CD14-positive monocyte (primary cell): ENCODE data around the gene ANKRD28. TPM values are rescaled to one million over a fixed set of nuclear protein-coding genes. Genes with fewer than 3 reads are reported as not detected.
A peak's percentile ranks its signal among the peaks of the same experiment; 100 is the strongest.

ENCODE experiments used
- DNase-seq, 3 donors: peaks; one replicate each; pipeline ENCODE4 v3.0.0-alpha.2; 2011 to 2022
- H2AFZ ChIP-seq: 2 replicates; pipeline ENCODE4 v1.6.0; 2012; ENCODE audit warnings: mild to moderate bottlenecking, low read depth, low read length, inconsistent platforms; ENCODE audit not compliant: insufficient read depth, poor library complexity, severe bottlenecking
- H3K27ac ChIP-seq, 2 donors: 1 replicate in 1 of 2; 2 replicates in 1 of 2; pipeline ENCODE4 v1.5.1; 2012 to 2013; ENCODE audit warnings: low read length in 2 of 2, control low read depth in 1 of 2, inconsistent platforms in 1 of 2, low read depth in 1 of 2, mild to moderate bottlenecking in 1 of 2
- H3K27me3 ChIP-seq, 2 donors: one replicate each; pipeline versions ENCODE4 v1.6.0 to v1.6.1; 2011 to 2013; ENCODE audit warnings: low read length in 2 of 2; ENCODE audit not compliant: control insufficient read depth in 2 of 2, insufficient read depth in 2 of 2
- H3K36me3 ChIP-seq, 2 donors: replicated peaks in 1 of 2; 1 replicate in 1 of 2; 2 replicates in 1 of 2; pipeline versions ENCODE4 v1.5.1 to v1.6.1; 2012 to 2013; ENCODE audit warnings: low read length in 2 of 2, control low read depth in 1 of 2, inconsistent platforms in 1 of 2, mild to moderate bottlenecking in 1 of 2; ENCODE audit not compliant: insufficient read depth in 2 of 2, control insufficient read depth in 1 of 2
- H3K4me1 ChIP-seq, 2 donors: 1 replicate in 1 of 2; 2 replicates in 1 of 2; pipeline versions ENCODE4 v1.5.1 to v1.6.1; 2012 to 2013; ENCODE audit warnings: low read length in 2 of 2, control low read depth in 1 of 2, inconsistent platforms in 1 of 2, mild to moderate bottlenecking in 1 of 2, moderate library complexity in 1 of 2; ENCODE audit not compliant: insufficient read depth in 2 of 2, control insufficient read depth in 1 of 2
- H3K4me2 ChIP-seq: replicated peaks from 2 replicates; pipeline ENCODE3; 2012; ENCODE audit warnings: low read length, moderate library complexity, mild to moderate bottlenecking; ENCODE audit not compliant: poor library complexity, severe bottlenecking; ENCODE audit errors: extremely low read depth
- H3K4me3 ChIP-seq, 3 experiments: fragments of 200-600 bp in 1 of 3; sonication (generic) in 1 of 3; replicated peaks in 1 of 3; 1 replicate in 2 of 3; 2 replicates in 1 of 3; pipeline ENCODE4 v1.5.1; 2011 to 2013; ENCODE audit warnings: low read length in 3 of 3, mild to moderate bottlenecking in 3 of 3, control low read depth in 2 of 3, low read depth in 2 of 3, inconsistent platforms in 1 of 3, moderate library complexity in 1 of 3
- H3K79me2 ChIP-seq: 2 replicates; pipeline ENCODE4 v1.6.0; 2012; ENCODE audit warnings: mild to moderate bottlenecking, control low read depth, inconsistent platforms, low read length, moderate library complexity; ENCODE audit not compliant: insufficient read depth
- H3K9ac ChIP-seq: 2 replicates; pipeline ENCODE4 v1.6.0; 2017; ENCODE audit warnings: low read length, mild to moderate bottlenecking; ENCODE audit not compliant: insufficient read depth, poor library complexity, severe bottlenecking
- H3K9me3 ChIP-seq, 2 donors: replicated peaks in 1 of 2; 1 replicate in 1 of 2; 2 replicates in 1 of 2; pipeline versions ENCODE4 v1.5.1 to v1.6.1; 2012 to 2013; ENCODE audit warnings: low read length in 2 of 2, control low read depth in 1 of 2; ENCODE audit not compliant: control insufficient read depth in 1 of 2, insufficient read depth in 1 of 2
- H4K20me1 ChIP-seq: 2 replicates; pipeline ENCODE4 v1.6.0; 2012; ENCODE audit warnings: mild to moderate bottlenecking, low read length, control low read depth, moderate library complexity; ENCODE audit not compliant: insufficient read depth
- H3K27ac Mint-ChIP-seq, 7 donors: one replicate each; pipeline ENCODE4 v1.8.0; 2020; ENCODE audit warnings: mild to moderate bottlenecking in 7 of 7, mixed read lengths in 7 of 7, moderate library complexity in 6 of 7, inconsistent platforms in 2 of 7
- H3K27me3 Mint-ChIP-seq, 3 donors: one replicate each; pipeline ENCODE4 v1.8.0; 2021 to 2022; ENCODE audit warnings: low read depth in 3 of 3, mild to moderate bottlenecking in 3 of 3, mixed read lengths in 3 of 3, moderate library complexity in 3 of 3, inconsistent platforms in 1 of 3
- H3K36me3 Mint-ChIP-seq, 2 donors: one replicate each; pipeline ENCODE4 v1.8.0; 2020; ENCODE audit warnings: mixed read lengths in 2 of 2, inconsistent platforms in 1 of 2, mild to moderate bottlenecking in 1 of 2
- H3K4me1 Mint-ChIP-seq: one replicate; pipeline ENCODE4 v1.8.0; 2020; ENCODE audit warnings: mild to moderate bottlenecking, mixed read lengths
- H3K4me3 Mint-ChIP-seq, 2 donors: one replicate each; pipeline ENCODE4 v1.8.0; 2020; ENCODE audit warnings: mild to moderate bottlenecking in 2 of 2, mixed read lengths in 2 of 2, moderate library complexity in 1 of 2
- H3K9me3 Mint-ChIP-seq, 7 donors: one replicate each; pipeline ENCODE4 v1.8.0; 2020 to 2022; ENCODE audit warnings: mixed read lengths in 7 of 7, mild to moderate bottlenecking in 6 of 7, moderate library complexity in 6 of 7, inconsistent platforms in 2 of 7
- WGBS: methylation state at CpG from one replicate; pipeline ENCODE4 v1.1.5; 2013; ENCODE audit warnings: missing lambda C conversion rate; ENCODE audit not compliant: insufficient coverage; 5-methylcytosine and 5-hydroxymethylcytosine counted together
- intact Hi-C, 2 donors: fragments of 100-400 bp; cut with micrococcal nuclease; formaldehyde crosslinking; loops; one replicate each; pipeline versions ENCODE4 v1.15.0 to v1.15.1; 2023
- polyA plus RNA-seq, 3 donors: library from polyadenylated mRNA; depleted of rRNA in 1 of 3; unstranded in 2 of 3; stranded (reverse) in 1 of 3; fragments of 300-500 nt in 2 of 3; fragments of >200 nt in 1 of 3; fragmentation: Illumina TruSeq in 2 of 3; gene quantifications; 1 replicate in 2 of 3; 2 replicates in 1 of 3; pipeline ENCODE4 v1.2.3, GENCODE V29; 2012 to 2021
- TF ChIP-seq, protein P1 (sequence below): fragments of 200-600 bp; IDR thresholded peaks from one replicate; pipeline ENCODE4 v1.8.0; 2022; ENCODE audit warnings: antibody characterized with exemption, mild to moderate bottlenecking

ANKRD28 gene
- polyA plus RNA-seq, 3 donors: 5.9 to 11.5 (median 7.9) TPM

DNA sequence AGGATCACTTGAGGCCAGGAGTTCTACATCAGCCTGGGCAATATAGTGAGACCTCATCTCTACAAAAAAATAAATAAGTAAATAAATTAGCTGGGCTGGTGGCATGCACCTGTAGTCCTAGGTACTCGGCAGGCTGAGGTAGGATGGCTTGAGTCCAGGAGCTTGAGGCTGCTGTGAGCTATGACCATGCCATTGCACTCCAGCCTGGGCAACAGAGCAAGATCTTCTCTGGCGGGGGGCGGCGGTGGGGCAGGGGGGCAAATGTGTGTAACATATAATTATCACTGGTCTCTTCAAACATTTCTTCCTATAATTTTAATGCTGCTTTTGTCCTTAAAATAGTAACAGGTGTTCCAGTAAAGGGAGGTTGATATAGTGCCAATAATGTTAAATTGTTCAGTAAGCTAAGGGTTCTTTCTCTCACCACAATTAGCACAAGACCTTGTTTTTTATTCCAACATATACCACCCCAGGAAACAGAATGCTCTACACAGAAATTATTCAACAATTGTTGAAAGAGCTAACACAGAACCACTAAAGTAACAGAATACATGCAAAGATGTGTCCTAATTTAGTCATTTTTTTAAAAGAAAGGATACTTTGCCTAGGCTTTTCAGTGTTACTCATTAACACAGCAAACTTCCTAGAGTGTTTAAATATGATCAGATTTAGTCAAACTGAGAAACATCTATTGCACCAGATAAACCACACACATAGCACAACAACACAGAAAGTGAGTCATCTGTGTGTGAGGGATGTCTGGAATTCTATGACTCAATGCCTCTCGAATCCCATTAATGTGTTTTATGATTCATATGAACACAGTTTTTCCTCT, 29.1 kb downstream of the ANKRD28 start:
- Mint-ChIP-seq H3K4me3 (no peak overlapping the region), H3K4me1 (peaks cover 18% of the 10 kb centered on the region), H3K9me3 (no peaks in the 10 kb centered on the region), H3K27me3 (no peaks in the 10 kb centered on the region), H3K36me3 (peaks cover 2 to 3% of the 10 kb centered on the region in 2 donors), H3K27ac (peak overlapping the region; percentile 20 to 92 (median 73))
- intact Hi-C loops: no loop called here
- no peaks in the 10 kb centered on the region for H3K9me3 ChIP-seq
- no peaks in the 10 kb centered on the region for H3K36me3 ChIP-seq
- peak; percentile 72 to 93 (median 92) for DNase-seq
- H3K4me2 ChIP-seq: no peak overlapping the region
- no peaks in the 10 kb centered on the region for H4K20me1 ChIP-seq
- WGBS: 100% methylated on average over 1 of the region's 5 CpGs
- no peak overlapping the region for H3K9ac ChIP-seq
- H3K79me2 ChIP-seq: no peaks in the 10 kb centered on the region
- H3K4me1 ChIP-seq: peaks cover 5 to 10% of the 10 kb centered on the region in 2 donors
- no peak overlapping the region for H3K4me3 ChIP-seq
- H3K27ac ChIP-seq: peak overlapping the region in 1 of 2 donors; percentile 52
- no peaks in the 10 kb centered on the region for H3K27me3 ChIP-seq
- TF ChIP-seq, protein P1, sequence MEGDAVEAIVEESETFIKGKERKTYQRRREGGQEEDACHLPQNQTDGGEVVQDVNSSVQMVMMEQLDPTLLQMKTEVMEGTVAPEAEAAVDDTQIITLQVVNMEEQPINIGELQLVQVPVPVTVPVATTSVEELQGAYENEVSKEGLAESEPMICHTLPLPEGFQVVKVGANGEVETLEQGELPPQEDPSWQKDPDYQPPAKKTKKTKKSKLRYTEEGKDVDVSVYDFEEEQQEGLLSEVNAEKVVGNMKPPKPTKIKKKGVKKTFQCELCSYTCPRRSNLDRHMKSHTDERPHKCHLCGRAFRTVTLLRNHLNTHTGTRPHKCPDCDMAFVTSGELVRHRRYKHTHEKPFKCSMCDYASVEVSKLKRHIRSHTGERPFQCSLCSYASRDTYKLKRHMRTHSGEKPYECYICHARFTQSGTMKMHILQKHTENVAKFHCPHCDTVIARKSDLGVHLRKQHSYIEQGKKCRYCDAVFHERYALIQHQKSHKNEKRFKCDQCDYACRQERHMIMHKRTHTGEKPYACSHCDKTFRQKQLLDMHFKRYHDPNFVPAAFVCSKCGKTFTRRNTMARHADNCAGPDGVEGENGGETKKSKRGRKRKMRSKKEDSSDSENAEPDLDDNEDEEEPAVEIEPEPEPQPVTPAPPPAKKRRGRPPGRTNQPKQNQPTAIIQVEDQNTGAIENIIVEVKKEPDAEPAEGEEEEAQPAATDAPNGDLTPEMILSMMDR: no peak
- H2AFZ ChIP-seq: no peak overlapping the region

DNA sequence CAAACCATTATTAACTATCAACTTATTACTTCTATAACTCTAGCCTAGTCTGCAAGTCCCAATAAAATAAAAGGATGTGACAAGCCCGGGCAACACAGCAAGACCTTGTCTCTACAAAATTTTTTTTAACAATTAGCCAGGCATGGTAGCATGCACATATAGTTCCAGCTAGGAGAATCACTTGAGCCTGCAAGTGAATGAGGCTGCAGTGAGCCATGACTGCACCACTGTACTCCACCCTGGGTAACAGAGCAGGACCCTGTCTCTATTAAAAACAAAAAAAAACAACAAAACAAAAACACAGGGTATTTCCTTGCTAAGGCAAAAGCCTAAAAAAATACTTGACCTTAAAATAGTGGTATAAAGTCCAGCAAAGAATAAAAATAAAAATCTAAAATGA, 31.4 kb downstream of the ANKRD28 start:
- TF ChIP-seq, protein P1: no peak
- no peaks in the 10 kb centered on the region for H3K9me3 Mint-ChIP-seq
- Histone ChIP-seq H3K4me1 (peaks cover 8 to 10% of the 10 kb centered on the region in 2 donors), H3K4me3 (no peak overlapping the region), H3K9ac (no peak overlapping the region), H3K4me2 (no peak overlapping the region), H3K9me3 (no peaks in the 10 kb centered on the region), H3K36me3 (no peaks in the 10 kb centered on the region), H2AFZ (no peak overlapping the region), H4K20me1 (no peaks in the 10 kb centered on the region), H3K27me3 (no peaks in the 10 kb centered on the region), H3K79me2 (no peaks in the 10 kb centered on the region), H3K27ac (no peak overlapping the region)
- no peak overlapping the region for H3K4me3 Mint-ChIP-seq
- DNase-seq: no peak
- H3K36me3 Mint-ChIP-seq: peaks cover 2 to 6% of the 10 kb centered on the region in 2 donors
- H3K4me1 Mint-ChIP-seq: peaks cover 19% of the 10 kb centered on the region
- no peak overlapping the region for H3K27ac Mint-ChIP-seq
- 100% methylated on average over 1 of the region's 1 CpG for WGBS
- H3K27me3 Mint-ChIP-seq: peaks cover 0 to 2% (median 0%) of the 10 kb centered on the region in 3 donors
- intact Hi-C loops: no loop called here
